HepG2 (cell line): ENCODE results near the gene CC2D1B. TPM values are rescaled to one million over a fixed set of nuclear protein-coding genes. Genes with fewer than 3 reads are reported as not detected.
A peak's percentile ranks its signal among the peaks of the same experiment; 100 is the strongest.

Experiments
- ARHGAP35 ChIP-seq: sonication (generic); formaldehyde crosslinking; IDR thresholded peaks from 2 replicates; pipeline ENCODE4 v1.9.0; 2022; ENCODE audit warnings: mild to moderate bottlenecking, inconsistent platforms, moderate library complexity, missing genetic modification reagents, borderline replicate concordance
- BHLHE40 ChIP-seq: IDR thresholded peaks from 2 replicates; pipeline ENCODE4 v1.6.1; 2011; ENCODE audit warnings: low read length, improper control_type of control experiment
- CTCF ChIP-seq: sonication (generic); formaldehyde crosslinking; IDR thresholded peaks from 2 replicates; pipeline ENCODE4 v1.5.0; 2020; ENCODE audit warnings: mild to moderate bottlenecking, missing genetic modification reagents, moderate library complexity
- DBP ChIP-seq: sonication (generic); formaldehyde crosslinking; IDR thresholded peaks from 2 replicates; pipeline ENCODE4 v1.4.0; 2020; ENCODE audit warnings: missing genetic modification reagents; ENCODE audit errors: not compliant biosample characterization
- DRAP1 ChIP-seq: IDR thresholded peaks from 2 replicates; pipeline ENCODE4 v1.6.1; 2016; ENCODE audit warnings: missing genetic modification reagents, missing compliant biosample characterization
- FLYWCH1 ChIP-seq: sonication (generic); formaldehyde crosslinking; IDR thresholded peaks from 2 replicates; pipeline ENCODE4 v1.8.1; 2023; ENCODE audit warnings: mild to moderate bottlenecking, missing genetic modification reagents
- FOXA1 ChIP-seq, 2 experiments: fragments of 450-650 bp in 1 of 2; sonication (generic) in 1 of 2; formaldehyde crosslinking in 1 of 2; IDR thresholded peaks; 2 replicates each; pipeline versions ENCODE4 v1.4.0 to v1.6.1; 2016 to 2020; ENCODE audit warnings: missing genetic modification reagents in 1 of 2
- FOXK2 ChIP-seq: fragments of 450-650 bp; IDR thresholded peaks from 2 replicates; pipeline ENCODE4 v1.6.1; 2016
- GABPB1 ChIP-seq: IDR thresholded peaks from 2 replicates; pipeline ENCODE4 v1.6.1; 2016; ENCODE audit warnings: mild to moderate bottlenecking, missing genetic modification reagents, moderate library complexity, missing compliant biosample characterization
- GATAD1 ChIP-seq: IDR thresholded peaks from 2 replicates; pipeline ENCODE4 v1.6.1; 2016; ENCODE audit warnings: missing genetic modification reagents, missing compliant biosample characterization
- GATAD2A ChIP-seq: IDR thresholded peaks from 2 replicates; pipeline ENCODE4 v1.6.1; 2016
- HDAC6 ChIP-seq: fragments of 200-600 bp; sonication (generic); IDR thresholded peaks from 2 replicates; pipeline ENCODE4 v1.7.0; 2017; ENCODE audit warnings: mild to moderate bottlenecking, antibody characterized with exemption, low read length, low read depth
- HIVEP1 ChIP-seq: sonication (generic); formaldehyde crosslinking; IDR thresholded peaks from 2 replicates; pipeline ENCODE4 v1.4.0; 2020; ENCODE audit warnings: mild to moderate bottlenecking, missing genetic modification reagents
- HNRNPK ChIP-seq: fragments of 200-400 bp; formaldehyde crosslinking; IDR thresholded peaks from 2 replicates; pipeline ENCODE4 v1.6.1; 2018; ENCODE audit warnings: low read length, low read depth, moderate library complexity, mild to moderate bottlenecking; ENCODE audit not compliant: poor library complexity, severe bottlenecking
- HOXD1 ChIP-seq: sonication (generic); formaldehyde crosslinking; IDR thresholded peaks from 2 replicates; pipeline ENCODE4 v1.5.0; 2020; ENCODE audit warnings: missing genetic modification reagents
- MED13 ChIP-seq: sonication (generic); formaldehyde crosslinking; IDR thresholded peaks from 2 replicates; pipeline ENCODE4 v1.5.0; 2020; ENCODE audit warnings: missing genetic modification reagents
- NFKBIZ ChIP-seq: IDR thresholded peaks from 2 replicates; pipeline ENCODE4 v1.6.1; 2018; ENCODE audit warnings: missing genetic modification reagents, missing compliant biosample characterization
- RARA ChIP-seq: IDR thresholded peaks from 2 replicates; pipeline ENCODE4 v1.6.1; 2016; ENCODE audit warnings: missing genetic modification reagents, missing compliant biosample characterization
- SRY ChIP-seq: sonication (generic); formaldehyde crosslinking; IDR thresholded peaks from 2 replicates; pipeline ENCODE4 v1.8.0; 2022; ENCODE audit warnings: mild to moderate bottlenecking, missing genetic modification reagents
- TFDP1 ChIP-seq: IDR thresholded peaks from 2 replicates; pipeline ENCODE4 v1.6.1; 2016; ENCODE audit warnings: missing compliant biosample characterization, missing genetic modification reagents, borderline replicate concordance
- TFDP2 ChIP-seq: sonication (generic); formaldehyde crosslinking; IDR thresholded peaks from 2 replicates; pipeline ENCODE4 v1.4.0; 2020; ENCODE audit warnings: missing genetic modification reagents
- YY1 ChIP-seq: IDR thresholded peaks from 2 replicates; pipeline ENCODE4 v1.6.1; 2011; ENCODE audit warnings: low read length, low read depth, moderate library complexity, mild to moderate bottlenecking; ENCODE audit not compliant: insufficient read depth, insufficient replicate concordance
- ZBTB7A ChIP-seq: sonication (generic); formaldehyde crosslinking; IDR thresholded peaks from 2 replicates; pipeline ENCODE4 v1.8.0; 2022; ENCODE audit warnings: mild to moderate bottlenecking, missing genetic modification reagents
- ZMYM3 ChIP-seq: sonication (generic); formaldehyde crosslinking; IDR thresholded peaks from 2 replicates; pipeline ENCODE4 v1.5.1; 2020; ENCODE audit warnings: mild to moderate bottlenecking, missing genetic modification reagents
- ZNF468 ChIP-seq: sonication (generic); formaldehyde crosslinking; IDR thresholded peaks from 2 replicates; pipeline ENCODE4 v1.8.0; 2022; ENCODE audit warnings: mild to moderate bottlenecking, moderate library complexity, missing genetic modification reagents
- ZNF616 ChIP-seq: sonication (generic); formaldehyde crosslinking; IDR thresholded peaks from 2 replicates; pipeline ENCODE4 v1.5.0; 2020; ENCODE audit warnings: low read depth, mild to moderate bottlenecking, missing genetic modification reagents
- polyA plus RNA-seq, 8 experiments: library from polyadenylated mRNA; depleted of rRNA in 3 of 8; stranded (reverse) in 7 of 8; unstranded in 1 of 8; fragments of >200 nt; fragmentation: Illumina TruSeq in 4 of 8; extraction: Trizol in 4 of 8; gene quantifications; 2 replicates each; pipeline versions ENCODE4 v1.2.1 to v1.2.3, GENCODE V29; 2011 to 2016; ENCODE audit warnings: low read depth in 4 of 8, missing spikeins in 1 of 8, mixed read lengths in 1 of 8; ENCODE audit not compliant: insufficient read depth in 1 of 8
- total RNA-seq, 5 experiments: library from RNA; depleted of rRNA; stranded (reverse); fragments of >200 nt; fragmentation: Illumina TruSeq; extraction: Trizol; gene quantifications; 2 replicates each; pipeline ENCODE4 v1.2.3, GENCODE V29; 2016; ENCODE audit warnings: low read depth in 1 of 5

Gene CC2D1B
- total and polyA plus RNA-seq, 2 of the 13 experiments (the other 11 are each of a cell fraction or from before 2014, with no cell fraction given), result 7.2 to 19.2 TPM

- TF ChIP-seq ARHGAP35 (CRISPR knock-in tag) (0 out of 2 replicates have a peak, but pooled peaks have one; percentile 40), MED13 (CRISPR knock-in tag) (peak; percentile 82; the same call in 1 of the 2 replicates), SRY (CRISPR knock-in tag) (peak; percentile 82; the same call in 1 of the 2 replicates), FOXK2 (no peak), ZNF468 (CRISPR knock-in tag) (no peak), HNRNPK (peak; percentile 58), BHLHE40 (peak; percentile 91), YY1 (peak; percentile 23), GABPB1 (CRISPR knock-in tag) (peak; percentile 92), TFDP1 (CRISPR knock-in tag) (peak; percentile 69; the same call in 1 of the 2 replicates), RARA (CRISPR knock-in tag) (peak; percentile 23; the same call in 1 of the 2 replicates), FOXA1 (IDR thresholded peaks at IDR 0.05) (no peak), FOXA1 (CRISPR knock-in tag; IDR thresholded peaks at IDR 0.05) (0 out of 2 replicates have a peak, but pooled peaks have one; percentile 25), ZBTB7A (CRISPR knock-in tag) (no peak), DRAP1 (CRISPR knock-in tag) (peak; percentile 77; the same call in 1 of the 2 replicates), FLYWCH1 (CRISPR knock-in tag) (peak; percentile 71; the same call in 1 of the 2 replicates), HIVEP1 (CRISPR knock-in tag) (no peak), GATAD2A (no peak), TFDP2 (CRISPR knock-in tag) (peak; percentile 68), ZMYM3 (CRISPR knock-in tag) (no peak), ZNF616 (CRISPR knock-in tag) (no peak), CTCF (peak; percentile 21; the same call in 1 of the 2 replicates), GATAD1 (CRISPR knock-in tag) (peak; percentile 79; the same call in 1 of the 2 replicates), HOXD1 (CRISPR knock-in tag) (peak; percentile 93), NFKBIZ (no peak), HDAC6 (no peak), DBP (CRISPR knock-in tag) (peak; percentile 96)
Measured at GRCh38 chr1:52365746-52366516, at the start of gene CC2D1B (continued).
